Trophoblast cell (in vitro differentiated cells and primary cell): ENCODE measurements around the gene GFRA1.

Experiments
- DNase-seq, 2 donors: peaks; one replicate each; pipeline ENCODE4 v3.0.0-alpha.2; 2016
- H2AFZ ChIP-seq: 2 replicates; pipeline ENCODE4 v1.6.1; 2013; ENCODE audit warnings: low read length, moderate library complexity, mild to moderate bottlenecking; ENCODE audit not compliant: insufficient read depth, poor library complexity
- H2AK5ac ChIP-seq: 2 replicates; pipeline ENCODE4 v1.6.1; 2013; ENCODE audit warnings: mild to moderate bottlenecking, low read length
- H2BK120ac ChIP-seq: 2 replicates; pipeline ENCODE4 v1.6.1; 2013; ENCODE audit warnings: low read length, mild to moderate bottlenecking, moderate library complexity; ENCODE audit not compliant: insufficient read depth, poor library complexity
- H2BK12ac ChIP-seq: 2 replicates; pipeline ENCODE4 v1.6.1; 2013; ENCODE audit warnings: mild to moderate bottlenecking, low read length, moderate library complexity
- H2BK5ac ChIP-seq: 2 replicates; pipeline ENCODE4 v1.6.1; 2013; ENCODE audit warnings: low read length, low read depth, moderate library complexity, mild to moderate bottlenecking; ENCODE audit not compliant: poor library complexity
- H3K14ac ChIP-seq: 2 replicates; pipeline ENCODE4 v1.6.1; 2013; ENCODE audit warnings: mild to moderate bottlenecking, low read length
- H3K18ac ChIP-seq: 2 replicates; pipeline ENCODE4 v1.6.1; 2013; ENCODE audit warnings: mild to moderate bottlenecking, low read length
- H3K23ac ChIP-seq: 2 replicates; pipeline ENCODE4 v1.6.1; 2013; ENCODE audit warnings: low read length
- H3K27ac ChIP-seq: 2 replicates; pipeline ENCODE4 v1.5.1; 2013; ENCODE audit warnings: low read depth, mild to moderate bottlenecking, inconsistent platforms, low read length, moderate library complexity
- H3K27me3 ChIP-seq: 2 replicates; pipeline ENCODE4 v1.6.1; 2013; ENCODE audit warnings: inconsistent platforms, mild to moderate bottlenecking, low read length, moderate library complexity; ENCODE audit not compliant: insufficient read depth
- H3K36me3 ChIP-seq, 2 experiments: 1 replicate in 1 of 2; 2 replicates in 1 of 2; pipeline ENCODE4 v1.6.1; 2013; ENCODE audit warnings: low read length in 2 of 2, mild to moderate bottlenecking in 2 of 2, moderate library complexity in 1 of 2; ENCODE audit not compliant: insufficient read depth in 2 of 2, control insufficient read depth in 1 of 2
- H3K4ac ChIP-seq: 2 replicates; pipeline ENCODE4 v1.6.1; 2013; ENCODE audit warnings: low read depth, mild to moderate bottlenecking, low read length, moderate library complexity
- H3K4me1 ChIP-seq, 2 experiments: 1 replicate in 1 of 2; 2 replicates in 1 of 2; pipeline ENCODE4 v1.6.1; 2013; ENCODE audit warnings: low read length in 2 of 2, mild to moderate bottlenecking in 2 of 2, moderate library complexity in 1 of 2; ENCODE audit not compliant: insufficient read depth in 2 of 2, control insufficient read depth in 1 of 2
- H3K4me2 ChIP-seq: 2 replicates; pipeline ENCODE4 v1.6.1; 2013; ENCODE audit warnings: inconsistent platforms, mild to moderate bottlenecking, low read length, moderate library complexity
- H3K4me3 ChIP-seq: 2 replicates; pipeline ENCODE4 v1.5.1; 2013; ENCODE audit warnings: mild to moderate bottlenecking, low read depth, low read length, inconsistent platforms
- H3K79me1 ChIP-seq: one replicate; pipeline ENCODE4 v1.6.1; 2013; ENCODE audit warnings: low read length
- H3K79me2 ChIP-seq: 2 replicates; pipeline ENCODE4 v1.6.1; 2013; ENCODE audit warnings: low read length, mild to moderate bottlenecking; ENCODE audit not compliant: control insufficient read depth, insufficient read depth, poor library complexity
- H3K9ac ChIP-seq: 2 replicates; pipeline ENCODE4 v1.6.1; 2013; ENCODE audit warnings: mild to moderate bottlenecking, low read length
- H3K9me3 ChIP-seq: 2 replicates; pipeline ENCODE4 v1.6.1; 2013; ENCODE audit warnings: low read depth, mild to moderate bottlenecking, control low read depth, inconsistent platforms, low read length; ENCODE audit not compliant: insufficient read depth
- H4K12ac ChIP-seq: 2 replicates; pipeline ENCODE4 v1.6.1; 2013; ENCODE audit warnings: low read depth, mild to moderate bottlenecking, low read length, moderate library complexity
- H4K8ac ChIP-seq: 2 replicates; pipeline ENCODE4 v1.6.1; 2013; ENCODE audit warnings: low read depth, mild to moderate bottlenecking, low read length, moderate library complexity
- H4K91ac ChIP-seq: one replicate; pipeline ENCODE4 v1.6.1; 2013; ENCODE audit warnings: low read depth, mild to moderate bottlenecking, low read length, moderate library complexity
- WGBS: extraction: QIAGEN DNeasy Blood & Tissue Kit; methylation state at CpG from one replicate; pipeline ENCODE4 v1.1.7; 2013; ENCODE audit warnings: missing lambda C conversion rate; ENCODE audit not compliant: insufficient read length, insufficient coverage; ENCODE audit errors: extremely low coverage; 5-methylcytosine and 5-hydroxymethylcytosine counted together

The GFRA1 gene

DNA sequence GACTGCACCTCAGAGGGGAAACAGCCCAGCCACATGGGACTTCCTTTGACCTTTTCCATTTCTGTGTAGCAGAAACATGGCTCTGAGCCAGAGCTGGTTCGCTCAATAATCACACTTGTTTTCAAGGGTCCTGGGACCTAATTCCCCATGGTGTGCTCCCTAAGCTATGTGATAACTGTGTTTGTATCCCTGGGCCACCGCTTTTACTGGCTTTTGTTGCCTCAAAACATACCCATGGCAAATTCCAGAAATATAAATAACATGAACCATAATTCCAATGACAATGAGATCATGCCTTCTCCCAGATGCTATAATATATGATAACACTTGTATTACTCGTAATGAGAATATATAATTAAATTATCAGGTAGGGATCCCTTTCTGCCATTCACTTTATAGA is 196.4 kb downstream of the GFRA1 start:
- no peak for DNase-seq
- WGBS, result no CpG with 5 or more reads among the region's 3 CpGs
- H3K36me3 ChIP-seq, result no peaks in the 10 kb centered on the region

DNA sequence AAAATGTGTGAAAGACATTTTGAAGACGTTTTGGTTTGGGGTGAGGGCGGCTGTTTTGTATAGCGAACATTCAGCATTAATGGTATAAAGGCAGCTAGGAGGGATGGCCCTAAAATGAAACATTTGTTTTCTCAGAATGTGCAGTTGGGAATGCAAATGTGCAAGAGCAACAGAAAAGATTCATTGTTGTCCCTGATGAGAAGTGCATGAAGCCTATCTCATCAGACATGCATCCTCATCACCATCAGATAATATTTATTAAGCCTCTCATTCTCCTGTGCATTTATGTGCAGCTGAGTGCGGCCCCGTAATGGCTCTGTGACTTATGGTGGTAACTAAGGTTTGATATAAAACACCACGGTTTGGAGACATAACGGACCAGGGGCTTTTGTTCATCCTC is 199.5 kb downstream of the GFRA1 start:
- DNase-seq, result no peak
- Histone ChIP-seq H4K91ac (no peak overlapping the region), H4K12ac (no peak overlapping the region), H3K27me3 (no peaks in the 10 kb centered on the region), H3K14ac (no peak overlapping the region), H2BK120ac (no peak overlapping the region), H3K9ac (no peak overlapping the region), H3K79me2 (no peaks in the 10 kb centered on the region), H3K4ac (no peak overlapping the region), H2AK5ac (no peak overlapping the region), H3K4me1 (peaks cover 12 to 19% of the 10 kb centered on the region in 2 experiments), H4K8ac (no peak overlapping the region), H3K36me3 (no peaks in the 10 kb centered on the region), H3K18ac (no peak overlapping the region), H3K4me2 (no peak overlapping the region), H3K27ac (no peak overlapping the region), H3K9me3 (no peaks in the 10 kb centered on the region), H2BK12ac (no peak overlapping the region), H3K4me3 (no peak overlapping the region), H2BK5ac (no peak overlapping the region), H3K23ac (no peak overlapping the region), H2AFZ (no peak overlapping the region), H3K79me1 (peaks cover 1% of the 10 kb centered on the region)
- WGBS, result 100% methylated on average over 2 of the region's 7 CpGs

More for the DNA sequence above, 196.4 kb downstream of the GFRA1 start:
- H2AFZ ChIP-seq, result no peak overlapping the region
- no peak overlapping the region for H3K18ac ChIP-seq
- H2BK12ac ChIP-seq, result no peak overlapping the region
- no peak overlapping the region for H2AK5ac ChIP-seq
- H4K12ac ChIP-seq, result no peak overlapping the region
- H3K79me1 ChIP-seq, result no peaks in the 10 kb centered on the region
- no peak overlapping the region for H2BK120ac ChIP-seq
- no peak overlapping the region for H3K9ac ChIP-seq
- H3K27ac ChIP-seq, result no peak overlapping the region
- H3K23ac ChIP-seq, result no peak overlapping the region
- no peak overlapping the region for H3K4ac ChIP-seq
- H2BK5ac ChIP-seq, result no peak overlapping the region
- no peaks in the 10 kb centered on the region for H3K27me3 ChIP-seq
- no peak overlapping the region for H3K4me3 ChIP-seq
- H3K9me3 ChIP-seq, result peaks cover 2% of the 10 kb centered on the region
- no peak overlapping the region for H4K8ac ChIP-seq
- H3K14ac ChIP-seq, result no peak overlapping the region
- no peaks in the 10 kb centered on the region for H3K79me2 ChIP-seq
- peaks cover 0 to 8% of the 10 kb centered on the region in 2 experiments for H3K4me1 ChIP-seq
- H3K4me2 ChIP-seq, result no peak overlapping the region
- no peak overlapping the region for H4K91ac ChIP-seq

DNA sequence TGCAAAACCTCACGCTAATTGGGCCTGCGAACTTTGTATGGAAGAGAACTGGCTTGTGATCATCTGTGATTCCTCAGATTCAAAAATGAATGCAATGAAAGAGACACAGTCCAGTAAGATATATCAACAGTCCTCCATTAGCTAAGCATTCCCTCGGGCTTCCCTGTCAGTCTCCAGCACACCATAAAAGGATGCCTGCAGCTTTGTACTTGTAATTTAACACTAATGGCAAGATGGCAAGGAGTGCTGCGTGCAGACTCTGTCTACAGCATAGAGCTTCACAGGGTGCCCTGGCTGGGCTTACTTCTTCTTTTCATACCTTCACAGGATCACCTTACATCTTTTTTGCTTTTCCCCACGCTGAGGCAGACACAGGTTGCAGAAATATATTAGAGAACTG is 200.0 kb downstream of the GFRA1 start:
- Histone ChIP-seq H3K9ac (no peak overlapping the region), H3K36me3 (no peaks in the 10 kb centered on the region), H3K4me3 (no peak overlapping the region), H3K4me2 (no peak overlapping the region), H3K4ac (no peak overlapping the region), H3K23ac (no peak overlapping the region), H3K18ac (no peak overlapping the region), H3K14ac (no peak overlapping the region), H3K79me1 (peaks cover 1% of the 10 kb centered on the region), H4K12ac (no peak overlapping the region), H2BK120ac (no peak overlapping the region), H2AFZ (no peak overlapping the region), H3K9me3 (no peaks in the 10 kb centered on the region), H3K79me2 (no peaks in the 10 kb centered on the region), H3K27me3 (no peaks in the 10 kb centered on the region), H2AK5ac (no peak overlapping the region), H2BK12ac (no peak overlapping the region), H4K8ac (no peak overlapping the region), H3K27ac (no peak overlapping the region), H4K91ac (no peak overlapping the region), H2BK5ac (no peak overlapping the region), H3K4me1 (peaks cover 16 to 23% of the 10 kb centered on the region in 2 experiments)
- WGBS, result no CpG with 5 or more reads among the region's 5 CpGs
- no peak for DNase-seq

DNA sequence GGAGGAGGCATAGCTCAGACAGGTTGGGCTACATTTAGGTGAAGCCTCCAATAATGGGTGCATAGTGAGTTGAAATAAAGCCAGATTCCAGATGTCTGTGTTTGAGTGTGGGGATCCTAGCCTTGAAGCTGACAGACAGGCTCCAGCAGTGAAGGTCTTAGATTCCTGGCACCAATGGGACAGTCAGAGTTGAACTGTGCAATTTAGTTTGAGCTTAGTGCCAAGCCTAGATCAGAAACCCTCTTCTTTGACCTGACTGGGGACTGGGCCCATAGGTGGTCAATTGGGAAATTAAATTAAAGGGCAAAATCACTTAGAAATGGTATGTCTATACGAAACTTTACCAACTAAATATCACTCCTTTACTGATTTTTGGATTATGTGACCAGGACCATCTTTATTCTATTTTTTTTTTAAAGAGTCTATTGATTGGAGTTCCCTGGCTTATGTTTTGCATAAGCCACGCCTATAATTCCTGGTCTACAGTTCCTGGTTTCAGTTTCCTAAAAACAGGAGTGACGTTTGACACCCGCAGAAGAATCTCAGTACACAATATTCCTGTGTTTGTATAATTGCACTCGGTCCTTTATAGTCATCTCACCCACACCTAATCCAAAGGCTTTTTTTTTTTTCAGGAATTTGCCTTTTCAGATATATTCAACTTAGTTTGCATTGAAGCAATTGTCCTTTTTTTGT is 201.4 kb downstream of the GFRA1 start:
- no CpG with 5 or more reads among the region's 5 CpGs for WGBS
- Histone ChIP-seq H3K4me1 (peaks cover 16 to 26% of the 10 kb centered on the region in 2 experiments), H3K27me3 (no peaks in the 10 kb centered on the region)

More for the DNA sequence above, 201.4 kb downstream of the GFRA1 start:
- no peak overlapping the region for H2BK5ac ChIP-seq
- peaks cover 1% of the 10 kb centered on the region for H3K79me1 ChIP-seq
- no peak overlapping the region for H4K12ac ChIP-seq
- H2AFZ ChIP-seq, result no peak overlapping the region
- no peak overlapping the region for H4K8ac ChIP-seq
- no peak overlapping the region for H3K18ac ChIP-seq
- H2AK5ac ChIP-seq, result no peak overlapping the region
- H3K36me3 ChIP-seq, result no peaks in the 10 kb centered on the region
- H3K23ac ChIP-seq, result no peak overlapping the region
- no peaks in the 10 kb centered on the region for H3K9me3 ChIP-seq
- H2BK12ac ChIP-seq, result no peak overlapping the region
- no peak overlapping the region for H3K4ac ChIP-seq
- H3K79me2 ChIP-seq, result no peaks in the 10 kb centered on the region
- no peak for DNase-seq
- no peak overlapping the region for H3K9ac ChIP-seq
- H3K14ac ChIP-seq, result no peak overlapping the region
- no peak overlapping the region for H3K4me2 ChIP-seq
- no peak overlapping the region for H4K91ac ChIP-seq
- no peak overlapping the region for H3K27ac ChIP-seq
- no peak overlapping the region for H2BK120ac ChIP-seq
- no peak overlapping the region for H3K4me3 ChIP-seq
